ENCODE measurements around the gene RETREG2. TPM values are rescaled to one million over a fixed set of nuclear protein-coding genes. Genes with fewer than 3 reads are reported as not detected.
A peak's percentile ranks its signal among the peaks of the same experiment; 100 is the strongest.

Gene RETREG2
- total RNA-seq, 2 experiments from 2014 or later: 104 to 111 TPM

DNA sequence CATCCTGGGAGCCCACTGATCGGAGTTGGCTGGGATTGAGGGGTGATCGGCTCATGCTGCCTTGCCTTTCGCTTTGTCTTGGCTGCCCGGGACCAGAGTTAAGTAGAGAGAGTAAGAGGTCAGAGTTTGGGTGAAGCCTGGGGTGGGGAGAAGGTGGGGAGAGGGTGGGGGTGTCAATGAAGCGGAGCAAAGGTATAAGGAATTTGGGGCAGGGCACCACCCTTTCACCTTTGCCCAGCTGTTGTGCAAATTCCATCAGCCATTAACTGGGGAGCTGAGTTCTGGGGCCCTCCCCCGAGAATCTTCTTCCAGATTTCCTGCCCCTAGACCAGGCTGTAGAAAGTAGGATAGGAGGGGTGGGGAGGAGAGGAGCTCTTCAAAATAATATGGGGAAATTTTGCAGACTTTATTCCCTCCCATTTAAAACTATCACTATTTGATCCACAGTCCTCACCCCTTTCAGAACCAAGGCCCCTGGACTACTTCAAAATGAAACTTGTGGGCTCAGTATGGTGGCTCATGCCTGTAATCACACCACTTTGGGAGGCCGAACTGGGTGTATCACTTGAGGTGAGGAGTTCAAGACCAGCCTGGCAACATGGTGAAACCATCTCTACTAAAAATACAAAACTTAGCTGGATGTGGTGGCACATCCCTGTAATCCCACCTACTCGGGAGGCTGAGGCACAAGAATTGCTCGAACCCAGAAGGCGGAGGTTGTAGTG lies 8.0 kb upstream of the RETREG2 start, which contains the start of gene SLC23A3:
Gene SLC23A3 (minus strand): TSS at position 100 of the 725 bp plus-strand sequence. CDS start 45 bp downstream, at position 55.
- Mint-ChIP-seq H3K27ac (no peak within 1 kb of the TSS), H3K36me3 (ENCODE audit: low read depth) (peaks cover 38% of the 10 kb centered on the region), H3K4me1 (ENCODE audit: low read depth) (peaks cover 23% of the 10 kb centered on the region), H3K27me3 (ENCODE audit: low read depth) (no peaks in the 10 kb centered on the region), H3K4me3 (no peak within 1 kb of the TSS), H3K9me3 (ENCODE audit: insufficient read depth) (no peaks in the 10 kb centered on the region)
- POLR2A ChIA-PET: no interaction called here
- CTCF ChIA-PET: interaction anchor here (0.8 to 3.9 kb wide), 22 partner anchors 8 to 140 kb away, joined by 3 to 49 read pairs (median 8); partner anchors contain the start of genes ANKZF1, ATG9A, DNAJB2 and GLB1L
- ATAC-seq: no peak
- DNase-seq: no peak

- Mint-ChIP-seq H3K4me1 (ENCODE audit: low read depth) (peaks cover 30% of the 10 kb centered on the region), H3K27ac (no peak overlapping the region)
- POLR2A ChIA-PET: interaction anchor here (1.4 to 1.6 kb wide), 3 partner anchors 12 to 40 kb away, joined by 3 to 6 read pairs (median 6); partner anchors contain the start of gene ZFAND2B
These were observed 6.8 kb upstream of the RETREG2 start for GRCh38 chr2:219171231-219171651.

GRCh38 chr2:219172231-219173154 lies 5.6 kb upstream of the RETREG2 start:
- Mint-ChIP-seq H3K27ac (no peak overlapping the region), H3K9me3 (ENCODE audit: insufficient read depth) (no peaks in the 10 kb centered on the region), H3K4me1 (ENCODE audit: low read depth) (peaks cover 34% of the 10 kb centered on the region), H3K27me3 (ENCODE audit: low read depth) (no peaks in the 10 kb centered on the region), H3K4me3 (no peak overlapping the region), H3K36me3 (ENCODE audit: low read depth) (peaks cover 45% of the 10 kb centered on the region)
- DNase-seq: no peak
- CTCF ChIA-PET: interaction anchor here (0.7 to 3.9 kb wide), 14 partner anchors 10 to 485 kb away, joined by 3 to 49 read pairs (median 7); partner anchors contain the start of genes CFAP65, DNAJB2, GLB1L and STK16
- ATAC-seq: no peak
- POLR2A ChIA-PET: interaction anchor here (0.9 to 1.8 kb wide), 7 partner anchors 10 to 81 kb away, joined by 3 to 6 read pairs (median 4); partner anchors contain the start of genes TUBA4A, TUBA4B and ZFAND2B

More at GRCh38 chr2:219171231-219171651, 6.8 kb upstream of the RETREG2 start:
- no peak overlapping the region for H3K4me3 Mint-ChIP-seq
- CTCF ChIA-PET: interaction anchor here (0.8 to 3.9 kb wide), 25 partner anchors 9 to 141 kb away, joined by 3 to 49 read pairs (median 7); partner anchors contain the start of genes ANKZF1, ATG9A, CFAP65 and DNAJB2
- H3K9me3 Mint-ChIP-seq (ENCODE audit: insufficient read depth): no peaks in the 10 kb centered on the region
- DNase-seq: peak; percentile 54
- ATAC-seq: peak; percentile 50
- H3K27me3 Mint-ChIP-seq (ENCODE audit: low read depth): no peaks in the 10 kb centered on the region
- H3K36me3 Mint-ChIP-seq (ENCODE audit: low read depth): peaks cover 46% of the 10 kb centered on the region

DNA sequence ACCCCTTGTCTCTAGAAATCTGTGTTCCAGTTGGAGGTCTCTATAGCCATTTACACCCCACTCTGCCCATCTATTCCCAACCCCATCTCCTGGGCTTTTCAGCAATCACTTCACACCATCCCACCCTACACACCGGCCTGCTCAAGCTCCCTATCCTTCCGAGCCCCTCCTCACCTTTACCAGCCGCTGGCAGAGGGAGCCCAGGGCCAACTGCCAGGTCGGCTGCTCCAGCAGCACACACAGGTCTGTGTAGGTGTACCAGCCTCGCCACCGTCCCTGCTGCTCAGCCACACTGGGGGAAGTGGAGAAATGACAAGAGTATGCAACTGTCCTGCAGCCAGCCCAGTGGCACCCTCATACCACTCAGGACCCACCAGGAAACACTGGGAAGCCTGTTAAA lies 4.9 kb upstream of the RETREG2 start:
- peaks cover 48% of the 10 kb centered on the region for H3K36me3 Mint-ChIP-seq (ENCODE audit: low read depth)
- no peak for DNase-seq
- H3K4me3 Mint-ChIP-seq: no peak overlapping the region
- ATAC-seq: no peak
- H3K4me1 Mint-ChIP-seq (ENCODE audit: low read depth): peaks cover 34% of the 10 kb centered on the region
- H3K9me3 Mint-ChIP-seq (ENCODE audit: insufficient read depth): no peaks in the 10 kb centered on the region
- ChIA-PET CTCF (interaction anchor here (1.3 to 2.7 kb wide), 7 partner anchors 9 to 104 kb away, joined by 3 to 12 read pairs (median 4); no protein-coding TSS in a partner anchor), POLR2A (interaction anchor here (1.4 to 1.8 kb wide), 2 partner anchors 33 to 80 kb away, joined by 3 to 6 read pairs; partner anchors contain the start of genes TUBA4A, TUBA4B and ZFAND2B)
- peak overlapping the region; percentile 63 for H3K27ac Mint-ChIP-seq
- no peaks in the 10 kb centered on the region for H3K27me3 Mint-ChIP-seq (ENCODE audit: low read depth)

GRCh38 chr2:219174146-219174545 lies 3.9 kb upstream of the RETREG2 start:
- DNase-seq (no peak), ATAC-seq (no peak)
- ChIA-PET CTCF (interaction anchor here (0.6 to 2.7 kb wide), 10 partner anchors 8 to 121 kb away, joined by 3 to 23 read pairs (median 6); no protein-coding TSS in a partner anchor), POLR2A (interaction anchor here (1.2 to 1.8 kb wide), 2 partner anchors 17 to 32 kb away, joined by 3 to 6 read pairs; partner anchors contain the start of gene ZFAND2B)
- no peaks in the 10 kb centered on the region for H3K27me3 Mint-ChIP-seq (ENCODE audit: low read depth)
- H3K4me3 Mint-ChIP-seq: peak overlapping the region; percentile 86
- peaks cover 36% of the 10 kb centered on the region for H3K4me1 Mint-ChIP-seq (ENCODE audit: low read depth)
- H3K36me3 Mint-ChIP-seq (ENCODE audit: low read depth): peaks cover 52% of the 10 kb centered on the region
- peak overlapping the region; percentile 40 for H3K27ac Mint-ChIP-seq
- no peaks in the 10 kb centered on the region for H3K9me3 Mint-ChIP-seq (ENCODE audit: insufficient read depth)

DNA sequence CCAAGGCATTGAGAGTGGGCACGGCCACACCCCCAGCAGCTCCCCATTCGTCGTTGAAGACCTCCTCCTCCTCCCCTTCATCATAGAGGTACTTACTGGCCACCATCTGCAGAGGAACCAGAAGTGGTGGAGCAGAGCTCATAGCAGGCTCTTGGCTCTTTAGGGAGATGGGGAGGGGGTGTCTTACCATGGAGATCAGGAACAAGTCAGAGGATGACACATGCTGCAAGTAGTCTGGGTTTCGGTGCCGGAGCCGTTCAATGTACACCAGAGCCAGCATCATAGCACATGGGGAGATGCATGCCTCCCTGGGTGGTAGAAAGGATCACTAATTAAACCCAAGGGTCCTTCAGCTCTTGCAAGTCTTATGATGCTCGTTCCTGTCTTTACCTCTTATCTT lies 3.3 kb upstream of the RETREG2 start:
- peaks cover 58% of the 10 kb centered on the region for H3K36me3 Mint-ChIP-seq (ENCODE audit: low read depth)
- ChIA-PET CTCF (interaction anchor here (1.0 to 2.7 kb wide), 11 partner anchors 7 to 120 kb away, joined by 3 to 23 read pairs (median 9); partner anchors contain the start of genes NHEJ1 and ZFAND2B), POLR2A (interaction anchor here (1.0 to 3.9 kb wide), 6 partner anchors 10 to 70 kb away, joined by 3 to 49 read pairs (median 14); partner anchors contain the start of genes GLB1L, STK16 and ZFAND2B)
- peak overlapping the region; percentile 40 for H3K27ac Mint-ChIP-seq
- no peaks in the 10 kb centered on the region for H3K9me3 Mint-ChIP-seq (ENCODE audit: insufficient read depth)
- H3K4me3 Mint-ChIP-seq: peak overlapping the region; percentile 86
- no peak for ATAC-seq
- no peaks in the 10 kb centered on the region for H3K27me3 Mint-ChIP-seq (ENCODE audit: low read depth)
- H3K4me1 Mint-ChIP-seq (ENCODE audit: low read depth): peaks cover 43% of the 10 kb centered on the region
- no peak for DNase-seq

- Mint-ChIP-seq H3K4me1 (ENCODE audit: low read depth) (peaks cover 50% of the 10 kb centered on the region), H3K36me3 (ENCODE audit: low read depth) (peaks cover 64% of the 10 kb centered on the region), H3K9me3 (ENCODE audit: insufficient read depth) (no peaks in the 10 kb centered on the region), H3K27ac (peak overlapping the region; percentile 83), H3K4me3 (peak overlapping the region; percentile 86), H3K27me3 (ENCODE audit: low read depth) (no peaks in the 10 kb centered on the region)
- ChIA-PET POLR2A (interaction anchor here (0.8 to 3.9 kb wide), 10 partner anchors 10 to 104 kb away, joined by 3 to 49 read pairs (median 11); partner anchors contain the start of genes ANKZF1, ATG9A, DNAJB2 and GLB1L), CTCF (interaction anchor here (1.0 to 2.7 kb wide), 12 partner anchors 11 to 120 kb away, joined by 3 to 23 read pairs (median 8); partner anchors contain the start of genes NHEJ1 and ZFAND2B)
- DNase-seq (no peak), ATAC-seq (no peak)
These were observed 2.6 kb upstream of the RETREG2 start for GRCh38 chr2:219175486-219175885.

DNA sequence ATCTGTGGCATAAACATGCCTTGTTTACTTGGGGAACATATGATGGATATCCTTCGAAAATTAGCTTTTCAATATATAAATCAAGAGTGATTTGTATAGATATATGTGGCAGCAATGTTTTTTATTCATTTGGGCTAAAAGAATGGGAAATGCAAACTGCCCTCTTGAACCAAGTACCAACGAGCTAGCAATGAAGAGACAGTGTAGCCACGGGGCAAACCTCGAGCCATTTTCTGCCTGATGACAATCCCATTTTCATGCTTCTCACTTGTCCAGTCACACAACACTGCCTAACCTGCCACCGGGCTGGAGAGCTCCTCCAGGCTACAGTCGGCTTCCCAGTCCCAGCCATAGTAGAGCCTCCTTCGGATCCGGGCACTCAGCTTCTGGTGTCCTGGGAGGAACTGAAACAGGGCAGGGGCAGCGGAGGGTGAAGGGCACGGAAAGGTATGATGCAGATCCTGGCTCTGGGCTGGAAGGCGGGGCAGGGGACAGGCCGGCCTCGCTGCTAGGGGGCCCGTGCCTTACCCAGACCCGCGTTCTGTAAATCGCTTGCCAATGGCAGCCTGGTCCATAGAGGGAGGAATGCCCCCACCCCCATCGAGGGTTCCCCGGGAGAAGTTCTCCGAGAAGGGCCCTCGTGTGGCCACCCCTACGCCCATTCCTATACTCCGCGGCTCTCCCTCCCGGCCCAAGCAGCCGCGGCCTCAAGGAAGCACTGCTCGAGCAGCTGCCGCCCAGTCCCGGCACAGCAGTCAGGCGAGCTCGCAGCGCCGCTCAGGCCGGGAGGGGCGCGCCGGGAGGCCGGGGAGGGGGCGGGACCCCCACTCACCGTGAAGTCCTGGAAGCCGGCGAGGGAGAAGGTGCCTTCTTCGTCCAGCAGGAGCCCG lies 1.9 kb upstream of the RETREG2 start:
- POLR2A ChIA-PET: interaction anchor here (0.7 to 3.9 kb wide), 21 partner anchors 11 to 211 kb away, joined by 3 to 49 read pairs (median 4); partner anchors contain the start of genes ABCB6, ANKZF1, ATG9A and DNAJB2

DNA sequence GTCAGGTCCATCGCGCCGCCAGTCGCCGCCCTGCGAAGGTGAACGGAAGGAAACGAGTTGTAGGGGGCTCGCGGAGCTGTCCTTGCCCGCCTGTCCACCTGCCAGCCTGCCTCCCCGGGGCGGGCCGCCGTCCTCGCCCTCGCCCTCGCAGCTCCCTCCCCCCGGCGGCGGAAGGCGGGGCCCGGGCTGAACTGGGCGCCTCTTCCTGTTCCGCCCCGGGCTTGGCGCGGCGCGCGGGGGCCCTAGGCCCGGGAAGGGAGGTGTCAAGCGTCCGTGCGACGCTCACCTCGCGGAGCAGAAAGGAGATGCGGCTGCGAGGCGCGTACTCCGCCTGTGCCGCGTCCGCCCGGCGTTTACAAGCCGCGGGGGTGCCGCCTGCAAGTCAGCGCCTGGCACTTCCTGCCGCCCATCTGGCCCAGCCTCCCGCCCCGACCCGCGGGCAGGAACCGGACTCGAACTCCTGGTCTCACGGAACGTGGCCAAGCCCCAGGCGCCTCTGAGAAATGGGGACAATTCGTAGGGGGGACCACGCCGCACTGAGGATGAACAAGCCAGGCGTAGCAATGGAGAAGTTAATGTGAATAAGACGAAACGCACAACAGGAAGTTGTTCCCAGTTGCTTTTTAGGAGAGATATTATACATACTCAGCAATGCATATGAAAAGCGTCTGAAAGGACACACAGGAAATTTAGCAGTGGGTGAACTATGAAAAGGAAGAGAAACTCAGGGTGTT lies 1.1 kb upstream of the RETREG2 start, which contains the start of gene CNPPD1:
Gene CNPPD1 (minus strand): TSS at position 108 of the 734 bp plus-strand sequence. CDS start 97 bp downstream, at position 11.
- POLR2A ChIA-PET: interaction anchor here (0.6 to 3.9 kb wide), 21 partner anchors 12 to 210 kb away, joined by 3 to 49 read pairs (median 4); partner anchors contain the start of genes ABCB6, ANKZF1, ATG9A and DNAJB2
- Mint-ChIP-seq H3K4me1 (ENCODE audit: low read depth) (peaks cover 58% of the 10 kb centered on the region), H3K27ac (peak within 1 kb of the TSS; percentile 95)

More for the DNA sequence above, 1.9 kb upstream of the RETREG2 start:
- DNase-seq (peak; percentile 42), ATAC-seq (peak; percentile 30)
- H3K36me3 Mint-ChIP-seq (ENCODE audit: low read depth): peaks cover 70% of the 10 kb centered on the region
- H3K27ac Mint-ChIP-seq: peak overlapping the region; percentile 95
- no peaks in the 10 kb centered on the region for H3K9me3 Mint-ChIP-seq (ENCODE audit: insufficient read depth)
- peak overlapping the region; percentile 86 for H3K4me3 Mint-ChIP-seq
- CTCF ChIA-PET: interaction anchor here (0.9 to 2.7 kb wide), 14 partner anchors 12 to 119 kb away, joined by 3 to 23 read pairs (median 6); partner anchors contain the start of genes DNAJB2, NHEJ1 and ZFAND2B
- H3K4me1 Mint-ChIP-seq (ENCODE audit: low read depth): peaks cover 55% of the 10 kb centered on the region
- H3K27me3 Mint-ChIP-seq (ENCODE audit: low read depth): no peaks in the 10 kb centered on the region

More for the DNA sequence above, 1.1 kb upstream of the RETREG2 start, which contains the start of gene CNPPD1:
- no peaks in the 10 kb centered on the region for H3K9me3 Mint-ChIP-seq (ENCODE audit: insufficient read depth)
- peak; percentile 90 for DNase-seq
- ATAC-seq: peak; percentile 84
- no peaks in the 10 kb centered on the region for H3K27me3 Mint-ChIP-seq (ENCODE audit: low read depth)
- CTCF ChIA-PET: interaction anchor here (0.9 to 2.7 kb wide), 10 partner anchors 15 to 102 kb away, joined by 3 to 20 read pairs (median 6); partner anchors contain the start of genes DNAJB2, NHEJ1 and ZFAND2B
- peak within 1 kb of the TSS; percentile 86 for H3K4me3 Mint-ChIP-seq
- peaks cover 71% of the 10 kb centered on the region for H3K36me3 Mint-ChIP-seq (ENCODE audit: low read depth)
